ENCODE results near the gene GID8. TPM values are rescaled to one million over a fixed set of nuclear protein-coding genes. Genes with fewer than 3 reads are reported as not detected.

The GID8 gene
- total and polyA plus RNA-seq, 2 of the 13 experiments (the other 11 are each of a cell fraction or from before 2014, with no cell fraction given) = 39.6 to 59.8 TPM

GRCh38 chr20:62926229-62927127 lies 11.5 kb upstream of the GID8 start, which contains the start of gene DIDO1 (continued):
- TF ChIP-seq ZBED4 (CRISPR knock-in tag; IDR thresholded peaks at IDR 0.05; ENCODE audit: borderline replicate concordance) (peak; percentile 21; the same call in 1 of the 2 replicates), ZNF800 (CRISPR knock-in tag; IDR thresholded peaks at IDR 0.05) (peak; percentile 37; the same call in 1 of the 2 replicates), HES4 (CRISPR knock-in tag; IDR thresholded peaks at IDR 0.05; ENCODE audit: borderline replicate concordance) (peak; percentile 4; the same call in 1 of the 2 replicates), PBX2 (CRISPR knock-in tag; IDR thresholded peaks at IDR 0.05) (no peak), KLF11 (CRISPR knock-in tag; IDR thresholded peaks at IDR 0.05) (no peak), RFX3 (CRISPR knock-in tag; IDR thresholded peaks at IDR 0.05) (no peak), ZNF562 (CRISPR knock-in tag; IDR thresholded peaks at IDR 0.05; ENCODE audit: borderline replicate concordance) (no peak), SMARCC2 (IDR thresholded peaks at IDR 0.05) (no peak), ZBTB49 (CRISPR knock-in tag; IDR thresholded peaks at IDR 0.05; ENCODE audit: borderline replicate concordance) (0 out of 2 replicates have a peak, but pooled peaks have one; percentile 57), ZNF513 (CRISPR knock-in tag; conservative IDR thresholded peaks at IDR 0.05) (0 out of 2 replicates have a peak, but pooled peaks have one; percentile 52), ZNF33B (CRISPR knock-in tag; IDR thresholded peaks at IDR 0.05) (peak; percentile 71; the same call in 1 of the 2 replicates), ZIK1 (CRISPR knock-in tag; IDR thresholded peaks at IDR 0.05; ENCODE audit: borderline replicate concordance, low read depth) (peak; percentile 30), CREBL2 (CRISPR knock-in tag; IDR thresholded peaks at IDR 0.05; ENCODE audit: borderline replicate concordance) (no peak), SOX6 (IDR thresholded peaks at IDR 0.05) (no peak), SOX6 (CRISPR knock-in tag; IDR thresholded peaks at IDR 0.05) (peak; percentile 57), ZNF577 (CRISPR knock-in tag; IDR thresholded peaks at IDR 0.05; ENCODE audit: borderline replicate concordance, low read depth) (no peak), ZMYM2 (CRISPR knock-in tag; IDR thresholded peaks at IDR 0.05) (no peak)
